Measurements from ENCODE around the gene KRTAP4-16.

DNA sequence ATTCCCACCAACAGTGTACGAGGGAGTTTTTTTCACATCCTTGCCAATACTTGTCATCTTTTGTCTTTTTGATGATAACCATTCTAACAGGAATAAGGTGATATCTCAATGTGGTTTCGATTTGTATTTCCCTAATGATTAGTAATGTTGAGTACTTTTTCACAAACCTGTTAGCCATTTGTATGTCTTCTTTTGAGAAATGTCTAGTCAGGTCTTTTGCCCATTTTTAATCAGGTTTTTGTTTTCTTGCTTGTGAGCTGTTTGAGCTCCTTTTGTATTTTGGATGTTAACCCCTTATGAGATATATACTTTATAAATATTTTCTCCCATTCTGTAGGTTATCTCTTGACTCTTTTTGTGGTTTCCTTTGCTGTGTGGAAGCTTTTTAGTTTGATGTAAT, 49.5 kb upstream of the KRTAP4-16 start:
- TF ChIP-seq, protein P1, sequence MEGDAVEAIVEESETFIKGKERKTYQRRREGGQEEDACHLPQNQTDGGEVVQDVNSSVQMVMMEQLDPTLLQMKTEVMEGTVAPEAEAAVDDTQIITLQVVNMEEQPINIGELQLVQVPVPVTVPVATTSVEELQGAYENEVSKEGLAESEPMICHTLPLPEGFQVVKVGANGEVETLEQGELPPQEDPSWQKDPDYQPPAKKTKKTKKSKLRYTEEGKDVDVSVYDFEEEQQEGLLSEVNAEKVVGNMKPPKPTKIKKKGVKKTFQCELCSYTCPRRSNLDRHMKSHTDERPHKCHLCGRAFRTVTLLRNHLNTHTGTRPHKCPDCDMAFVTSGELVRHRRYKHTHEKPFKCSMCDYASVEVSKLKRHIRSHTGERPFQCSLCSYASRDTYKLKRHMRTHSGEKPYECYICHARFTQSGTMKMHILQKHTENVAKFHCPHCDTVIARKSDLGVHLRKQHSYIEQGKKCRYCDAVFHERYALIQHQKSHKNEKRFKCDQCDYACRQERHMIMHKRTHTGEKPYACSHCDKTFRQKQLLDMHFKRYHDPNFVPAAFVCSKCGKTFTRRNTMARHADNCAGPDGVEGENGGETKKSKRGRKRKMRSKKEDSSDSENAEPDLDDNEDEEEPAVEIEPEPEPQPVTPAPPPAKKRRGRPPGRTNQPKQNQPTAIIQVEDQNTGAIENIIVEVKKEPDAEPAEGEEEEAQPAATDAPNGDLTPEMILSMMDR (IDR thresholded peaks at IDR 0.05) = no peak
- no peak for TF ChIP-seq POLR2A (IDR thresholded peaks at IDR 0.05)
